ENCODE data around the gene UST. TPM values are rescaled to one million over a fixed set of nuclear protein-coding genes. Genes with fewer than 3 reads are reported as not detected.
A peak's percentile ranks its signal among the peaks of the same experiment; 100 is the strongest.

The UST gene
- total RNA-seq, 4 donors from 2014 or later, result 4.8 to 9.0 (median 7.8) TPM

DNA sequence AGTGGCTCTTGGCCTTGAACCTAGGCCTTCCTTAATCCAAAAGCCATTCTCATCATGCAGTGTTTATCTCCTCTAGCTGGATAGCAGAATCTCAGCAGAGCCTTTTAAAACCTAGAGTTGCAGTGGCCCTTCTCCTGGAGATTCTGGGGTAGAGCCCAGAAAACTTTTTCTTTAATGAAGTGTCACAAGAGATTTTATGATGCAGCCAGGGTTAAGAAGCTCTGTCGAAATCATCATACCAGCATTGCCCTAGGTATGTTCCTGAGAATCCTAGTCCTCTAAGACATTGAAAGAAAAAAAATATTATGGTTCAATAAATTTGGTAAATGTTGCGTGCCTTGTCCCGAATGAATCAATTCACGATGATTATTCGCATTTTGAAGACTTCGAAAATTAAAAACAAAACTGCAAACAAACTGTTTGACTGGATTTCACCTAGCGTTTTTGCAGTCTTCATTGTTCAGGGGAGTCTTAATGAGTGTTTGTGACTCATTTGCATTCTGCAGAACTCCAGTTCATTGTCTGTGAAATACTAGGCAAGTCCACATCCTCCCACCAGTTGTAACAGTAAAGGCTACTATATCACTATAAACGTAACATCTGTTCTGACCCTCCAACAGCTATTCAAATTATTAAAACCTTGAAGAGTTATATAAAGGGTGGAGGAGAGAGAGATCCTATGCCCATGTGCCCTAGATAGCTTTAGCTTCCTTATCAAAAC is 198.6 kb downstream of the UST start:
- Histone ChIP-seq H3K4me1 (peaks cover 0 to 11% (median 0%) of the 10 kb centered on the region in 4 donors), H3K27me3 (no peaks in the 10 kb centered on the region), H3K9me3 (no peaks in the 10 kb centered on the region), H3K36me3 (no peaks in the 10 kb centered on the region), H3K4me3 (no peak overlapping the region), H3K27ac (no peak overlapping the region)
- TF ChIP-seq POLR2AphosphoS5 (IDR thresholded peaks at IDR 0.05) (no peak), POLR2A (IDR thresholded peaks at IDR 0.05) (no peak), EP300 (IDR thresholded peaks at IDR 0.05; ENCODE audit: low read depth) (no peak)
- TF ChIP-seq, protein P1, sequence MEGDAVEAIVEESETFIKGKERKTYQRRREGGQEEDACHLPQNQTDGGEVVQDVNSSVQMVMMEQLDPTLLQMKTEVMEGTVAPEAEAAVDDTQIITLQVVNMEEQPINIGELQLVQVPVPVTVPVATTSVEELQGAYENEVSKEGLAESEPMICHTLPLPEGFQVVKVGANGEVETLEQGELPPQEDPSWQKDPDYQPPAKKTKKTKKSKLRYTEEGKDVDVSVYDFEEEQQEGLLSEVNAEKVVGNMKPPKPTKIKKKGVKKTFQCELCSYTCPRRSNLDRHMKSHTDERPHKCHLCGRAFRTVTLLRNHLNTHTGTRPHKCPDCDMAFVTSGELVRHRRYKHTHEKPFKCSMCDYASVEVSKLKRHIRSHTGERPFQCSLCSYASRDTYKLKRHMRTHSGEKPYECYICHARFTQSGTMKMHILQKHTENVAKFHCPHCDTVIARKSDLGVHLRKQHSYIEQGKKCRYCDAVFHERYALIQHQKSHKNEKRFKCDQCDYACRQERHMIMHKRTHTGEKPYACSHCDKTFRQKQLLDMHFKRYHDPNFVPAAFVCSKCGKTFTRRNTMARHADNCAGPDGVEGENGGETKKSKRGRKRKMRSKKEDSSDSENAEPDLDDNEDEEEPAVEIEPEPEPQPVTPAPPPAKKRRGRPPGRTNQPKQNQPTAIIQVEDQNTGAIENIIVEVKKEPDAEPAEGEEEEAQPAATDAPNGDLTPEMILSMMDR (IDR thresholded peaks at IDR 0.05), result no peak
- intact Hi-C loops (cut with DNase I; ENCODE audit: low total_unique reads) (loop anchor here (5.0 to 10.0 kb wide), 2 partner anchors 198 to 371 kb away; partner anchors contain the start of gene UST), in situ Hi-C loops (cut with MboI; ENCODE audit: low pct_ligation_motif_present in 1 of 4, low pct_unique_long_range_greater_than_20kb in 1 of 4, low sequenced_read_pairs in 3 of 4) (loop anchor here in 1 of 4 donors (10.0 kb wide), 2 partner anchors 201 to 371 kb away; partner anchors contain the start of gene UST)
- WGBS, 2 donors (ENCODE audit: low coverage in 1 of 2), result 58 to 76% methylated on average over 8 of the region's 8 CpGs
- DNase-seq, result no peak

DNA sequence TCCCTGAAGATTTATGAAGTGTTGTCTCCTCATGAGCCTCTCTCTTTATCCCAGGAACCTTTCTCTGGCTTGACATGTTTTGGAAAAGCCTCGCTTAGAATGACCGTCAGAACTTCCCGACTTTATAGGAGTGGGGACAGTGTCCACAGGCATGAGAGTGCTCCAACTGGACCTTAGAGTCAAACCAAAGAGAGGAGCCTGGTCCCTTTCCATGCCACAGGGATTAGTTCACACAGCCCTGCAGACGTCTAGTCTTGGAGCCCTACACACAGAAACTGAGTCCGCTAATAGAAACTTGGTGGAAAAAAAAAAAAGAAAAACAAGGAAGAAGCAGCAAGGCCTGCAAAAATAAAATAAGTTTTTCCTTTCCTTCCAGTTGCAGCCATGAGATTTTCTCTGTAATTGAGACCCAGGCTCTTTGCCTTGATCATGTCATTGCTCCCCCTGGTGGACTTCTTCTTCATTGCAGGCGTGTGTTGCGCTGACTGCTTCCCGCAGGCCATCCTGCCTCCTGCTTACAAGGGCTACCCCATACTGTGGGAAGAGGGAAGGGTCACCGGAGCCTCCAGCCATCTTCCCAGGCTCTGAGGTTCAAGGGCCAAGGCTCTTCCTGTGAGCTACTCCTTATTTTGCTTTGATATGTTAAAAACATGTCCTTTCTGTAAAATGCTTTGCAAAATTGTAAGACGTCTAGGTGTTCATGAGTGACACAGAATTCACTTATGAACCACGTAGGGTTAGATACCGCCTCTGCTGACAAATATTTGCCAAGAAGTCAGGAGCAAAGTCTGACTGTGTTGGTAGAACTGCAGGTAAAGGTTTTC is 201.0 kb downstream of the UST start:
- Histone ChIP-seq H3K36me3 (no peaks in the 10 kb centered on the region), H3K4me1 (peaks cover 0 to 21% (median 8%) of the 10 kb centered on the region in 4 donors), H3K9me3 (no peaks in the 10 kb centered on the region), H3K27ac (no peak overlapping the region), H3K4me3 (no peak overlapping the region), H3K27me3 (no peaks in the 10 kb centered on the region)
- WGBS, 2 donors (ENCODE audit: low coverage in 1 of 2), result 28 to 29% methylated on average over 10 to 12 of the region's 12 CpGs
- intact Hi-C loops (cut with DNase I; ENCODE audit: low total_unique reads), result loop anchor here (5.0 to 10.0 kb wide), 2 partner anchors 201 to 373 kb away; partner anchors contain the start of gene UST
- in situ Hi-C loops (cut with MboI; ENCODE audit: low pct_ligation_motif_present in 1 of 4, low pct_unique_long_range_greater_than_20kb in 1 of 4, low sequenced_read_pairs in 3 of 4), result loop anchor here in 1 of 4 donors (10.0 kb wide), 2 partner anchors 203 to 373 kb away; partner anchors contain the start of gene UST
- DNase-seq, result peak; percentile 87
- TF ChIP-seq, protein P1 (IDR thresholded peaks at IDR 0.05), result peak; percentile 74 to 89 (median 87)
- TF ChIP-seq POLR2AphosphoS5 (IDR thresholded peaks at IDR 0.05) (no peak), POLR2A (IDR thresholded peaks at IDR 0.05) (no peak), EP300 (IDR thresholded peaks at IDR 0.05; ENCODE audit: low read depth) (no peak)

GRCh38 chr6:148951662-148952061 is 204.8 kb downstream of the UST start:
- no peak overlapping the region for H3K27ac ChIP-seq
- WGBS, 2 donors (ENCODE audit: low coverage in 1 of 2), result 52 to 70% methylated on average over 3 to 6 of the region's 6 CpGs
- in situ Hi-C loops (cut with MboI; ENCODE audit: low pct_ligation_motif_present in 1 of 4, low pct_unique_long_range_greater_than_20kb in 1 of 4, low sequenced_read_pairs in 3 of 4) (loop anchor here in 3 of 4 donors (10.0 to 25.0 kb wide), 4 partner anchors 207 to 377 kb away; partner anchors contain the start of gene UST (in 1 of the 3)), intact Hi-C loops (cut with DNase I; ENCODE audit: low total_unique reads) (no loop called here)
- no peaks in the 10 kb centered on the region for H3K36me3 ChIP-seq
- H3K27me3 ChIP-seq, result no peaks in the 10 kb centered on the region
- TF ChIP-seq POLR2AphosphoS5 (IDR thresholded peaks at IDR 0.05), result no peak
- TF ChIP-seq, protein P1 (IDR thresholded peaks at IDR 0.05), result no peak
- TF ChIP-seq EP300 (IDR thresholded peaks at IDR 0.05; ENCODE audit: low read depth), result no peak
- no peak for TF ChIP-seq POLR2A (IDR thresholded peaks at IDR 0.05)
- no peaks in the 10 kb centered on the region for H3K9me3 ChIP-seq
- no peak overlapping the region for H3K4me3 ChIP-seq
- no peak for DNase-seq
- peaks cover 0 to 18% (median 8%) of the 10 kb centered on the region in 4 donors for H3K4me1 ChIP-seq
